Left ventricle myocardium inferior (tissue), 1 donor: ENCODE measurements around the gene FGF5. TPM values are rescaled to one million over a fixed set of nuclear protein-coding genes. Genes with fewer than 3 reads are reported as not detected.

Experiments used
- DNase-seq: peaks from one replicate; pipeline ENCODE4 v3.0.0-alpha.2; 2020
- H3K27ac ChIP-seq: fragments of 200-600 bp; replicated peaks from 2 replicates; pipeline ENCODE4 v1.8.0; 2021
- H3K27me3 ChIP-seq: fragments of 200-600 bp; 2 replicates; pipeline ENCODE4 v1.8.0; 2021; ENCODE audit warnings: low read depth
- H3K36me3 ChIP-seq: fragments of 200-600 bp; 2 replicates; pipeline ENCODE4 v1.8.0; 2021
- H3K4me1 ChIP-seq: fragments of 200-600 bp; 2 replicates; pipeline ENCODE4 v1.8.0; 2021
- H3K4me3 ChIP-seq: fragments of 200-600 bp; 2 replicates; pipeline ENCODE4 v1.8.0; 2021; ENCODE audit warnings: mild to moderate bottlenecking, moderate library complexity
- H3K9me3 ChIP-seq: fragments of 200-600 bp; replicated peaks from 2 replicates; pipeline ENCODE4 v1.8.0; 2021
- CTCF ChIP-seq: fragments of 200-600 bp; IDR thresholded peaks from 2 replicates; pipeline ENCODE4 v1.8.0; 2021; ENCODE audit warnings: antibody characterized with exemption, mild to moderate bottlenecking, borderline replicate concordance
- intact Hi-C: fragments of 100-400 bp; cut with micrococcal nuclease; formaldehyde crosslinking; loops from one replicate; pipeline ENCODE4 v1.11.0; 2022
- total RNA-seq: library from RNA; stranded (reverse); fragmentation: NEBNext Ultra II Directional; extraction: Animal tissue kit (Norgen Biotek cat#: 25700); gene quantifications from one replicate; pipeline ENCODE4 v1.2.1, GENCODE V29; 2021
- donor health status: DM: no; HTN: yes; CAD: no; lungs with severe emphysema.

Gene FGF5
- total RNA-seq, 1 donor from 2014 or later = 1.2 TPM

- Histone ChIP-seq H3K4me1 (no peaks in the 10 kb centered on the region), H3K36me3 (no peaks in the 10 kb centered on the region), H3K4me3 (no peak overlapping the region), H3K9me3 (no peaks in the 10 kb centered on the region), H3K27ac (no peak overlapping the region), H3K27me3 (peaks cover 19% of the 10 kb centered on the region)
- no peak for DNase-seq
- intact Hi-C loops = no loop called here
- TF ChIP-seq CTCF = no peak
Observed at GRCh38 chr4:80306260-80306659, 39.8 kb downstream of the FGF5 start.

- Histone ChIP-seq H3K4me3 (no peak overlapping the region), H3K27me3 (peaks cover 19% of the 10 kb centered on the region), H3K27ac (no peak overlapping the region), H3K9me3 (no peaks in the 10 kb centered on the region), H3K36me3 (no peaks in the 10 kb centered on the region), H3K4me1 (no peaks in the 10 kb centered on the region)
- DNase-seq = no peak
- intact Hi-C loops = no loop called here
- no peak for TF ChIP-seq CTCF
Observed at GRCh38 chr4:80307183-80307735, 40.8 kb downstream of the FGF5 start.

GRCh38 chr4:80307774-80308465 lies 41.5 kb downstream of the FGF5 start:
- Histone ChIP-seq H3K4me3 (no peak overlapping the region), H3K36me3 (no peaks in the 10 kb centered on the region), H3K27ac (no peak overlapping the region), H3K27me3 (peaks cover 19% of the 10 kb centered on the region), H3K4me1 (no peaks in the 10 kb centered on the region), H3K9me3 (no peaks in the 10 kb centered on the region)
- intact Hi-C loops = no loop called here
- DNase-seq = no peak
- TF ChIP-seq CTCF = no peak

- DNase-seq = no peak
- Histone ChIP-seq H3K27me3 (peaks cover 19% of the 10 kb centered on the region), H3K4me3 (no peak overlapping the region), H3K4me1 (no peaks in the 10 kb centered on the region), H3K36me3 (no peaks in the 10 kb centered on the region), H3K9me3 (no peaks in the 10 kb centered on the region), H3K27ac (no peak overlapping the region)
- no peak for TF ChIP-seq CTCF
- intact Hi-C loops = no loop called here
Observed at GRCh38 chr4:80308466-80308822, 42.0 kb downstream of the FGF5 start.

- Histone ChIP-seq H3K27ac (no peak overlapping the region), H3K36me3 (no peaks in the 10 kb centered on the region), H3K9me3 (no peaks in the 10 kb centered on the region), H3K4me3 (no peak overlapping the region), H3K4me1 (no peaks in the 10 kb centered on the region), H3K27me3 (peaks cover 20% of the 10 kb centered on the region)
- no peak for DNase-seq
- no peak for TF ChIP-seq CTCF
- intact Hi-C loops = no loop called here
Observed at GRCh38 chr4:80309294-80310004, 43.0 kb downstream of the FGF5 start.
